Progenitor cell of endocrine pancreas (in vitro differentiated cells): ENCODE measurements around the gene ROBO4. TPM values are rescaled to one million over a fixed set of nuclear protein-coding genes. Genes with fewer than 3 reads are reported as not detected.

Source experiments
- DNase-seq: peaks from one replicate; pipeline ENCODE4 v3.0.0; 2021; ENCODE audit warnings: low spot score; ENCODE audit not compliant: unreplicated experiment
- H3K27ac Mint-ChIP-seq: 2 replicates; pipeline ENCODE4 v1.8.0; 2021; ENCODE audit warnings: mild to moderate bottlenecking, moderate library complexity, mixed read lengths
- H3K27me3 Mint-ChIP-seq: 2 replicates; pipeline ENCODE4 v1.8.0; 2021; ENCODE audit warnings: mixed read lengths
- H3K36me3 Mint-ChIP-seq: 2 replicates; pipeline ENCODE4 v1.8.0; 2022; ENCODE audit warnings: mixed read lengths; ENCODE audit not compliant: insufficient read depth
- H3K4me1 Mint-ChIP-seq: 2 replicates; pipeline ENCODE4 v1.8.0; 2021; ENCODE audit warnings: low read depth, mixed read lengths
- H3K4me3 Mint-ChIP-seq: 2 replicates; pipeline ENCODE4 v1.8.0; 2021; ENCODE audit warnings: low read depth, mild to moderate bottlenecking, moderate library complexity, mixed read lengths
- H3K9me3 Mint-ChIP-seq: 2 replicates; pipeline ENCODE4 v1.8.0; 2021; ENCODE audit warnings: low read depth, mixed read lengths
- CTCF ChIP-seq: fragments of 200-600 bp; sonication (generic); IDR thresholded peaks from one replicate; pipeline ENCODE4 v1.5.0; 2021; ENCODE audit warnings: antibody characterized with exemption, mild to moderate bottlenecking; ENCODE audit not compliant: unreplicated experiment
- total RNA-seq: library from RNA; stranded (reverse); gene quantifications from 2 replicates; pipeline ENCODE4 v1.2.1, GENCODE V29; 2021

Gene ROBO4
- total RNA-seq, 1 donor from 2014 or later, result not detected

GRCh38 chr11:124861670-124862069 is 36.0 kb downstream of the ROBO4 start:
- Mint-ChIP-seq H3K4me1 (peaks cover 8% of the 10 kb centered on the region), H3K9me3 (no peaks in the 10 kb centered on the region), H3K4me3 (no peak overlapping the region), H3K27ac (no peak overlapping the region), H3K36me3 (no peaks in the 10 kb centered on the region), H3K27me3 (peaks cover 73% of the 10 kb centered on the region)
- TF ChIP-seq CTCF, result no peak
- no peak for DNase-seq

GRCh38 chr11:124859171-124859570 is 38.5 kb downstream of the ROBO4 start:
- peaks cover 48% of the 10 kb centered on the region for H3K27me3 Mint-ChIP-seq
- no peaks in the 10 kb centered on the region for H3K36me3 Mint-ChIP-seq
- no peaks in the 10 kb centered on the region for H3K9me3 Mint-ChIP-seq
- H3K27ac Mint-ChIP-seq, result no peak overlapping the region
- no peak for TF ChIP-seq CTCF
- H3K4me1 Mint-ChIP-seq, result peaks cover 8% of the 10 kb centered on the region
- DNase-seq, result no peak
- H3K4me3 Mint-ChIP-seq, result no peak overlapping the region

- Mint-ChIP-seq H3K4me3 (no peak overlapping the region), H3K9me3 (no peaks in the 10 kb centered on the region), H3K4me1 (peaks cover 4% of the 10 kb centered on the region), H3K27ac (no peak overlapping the region), H3K36me3 (no peaks in the 10 kb centered on the region), H3K27me3 (peaks cover 98% of the 10 kb centered on the region)
- TF ChIP-seq CTCF, result no peak
- DNase-seq, result no peak
These were observed 51.5 kb downstream of the ROBO4 start for GRCh38 chr11:124846070-124846673.

DNA sequence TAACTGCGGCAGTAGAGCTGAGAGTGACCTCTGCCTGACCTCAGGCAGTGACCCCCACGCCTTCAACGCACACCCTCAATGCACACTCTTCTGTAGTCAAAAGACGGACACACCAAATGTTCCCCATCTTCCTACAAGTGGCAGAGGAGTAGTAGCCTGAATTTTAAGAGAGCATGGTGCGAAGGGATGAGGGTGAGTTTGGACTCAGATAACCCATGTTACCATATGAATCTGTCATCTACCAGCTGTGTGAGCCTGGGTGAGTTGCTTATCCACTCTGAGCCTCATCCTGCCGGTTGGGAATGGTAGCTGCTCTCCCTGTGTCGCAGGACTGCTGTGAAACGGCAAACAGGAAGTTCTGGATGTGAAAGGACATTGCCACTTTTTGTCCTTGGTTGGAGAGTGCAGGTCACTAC is 53.0 kb downstream of the ROBO4 start:
- Mint-ChIP-seq H3K4me3 (no peak overlapping the region), H3K4me1 (peaks cover 7% of the 10 kb centered on the region), H3K27ac (no peak overlapping the region), H3K27me3 (peaks cover 98% of the 10 kb centered on the region), H3K9me3 (no peaks in the 10 kb centered on the region), H3K36me3 (no peaks in the 10 kb centered on the region)
- no peak for DNase-seq
- TF ChIP-seq CTCF, result no peak

GRCh38 chr11:124843616-124843910 is 54.1 kb downstream of the ROBO4 start:
- Mint-ChIP-seq H3K27ac (no peak overlapping the region), H3K9me3 (no peaks in the 10 kb centered on the region), H3K27me3 (peaks cover 93% of the 10 kb centered on the region), H3K4me1 (peaks cover 7% of the 10 kb centered on the region), H3K36me3 (no peaks in the 10 kb centered on the region), H3K4me3 (peak overlapping the region; percentile 53)
- no peak for TF ChIP-seq CTCF
- DNase-seq, result no peak
